Stomach (tissue), 9 donors: Measurements from ENCODE around the gene ABCA5. TPM values are rescaled to one million over a fixed set of nuclear protein-coding genes. Genes with fewer than 3 reads are reported as not detected.

ENCODE experiments used
- DNase-seq, 2 donors: peaks; one replicate each; pipeline versions ENCODE4 v3.0.0 to v3.0.0-alpha.2; 2013 to 2019
- H3K27ac ChIP-seq, 5 donors: fragments of 200-600 bp in 4 of 5; sonication (generic) in 4 of 5; one replicate each; pipeline ENCODE4 v1.5.1; 2013 to 2019; ENCODE audit warnings: mild to moderate bottlenecking in 1 of 5, moderate library complexity in 1 of 5
- H3K27me3 ChIP-seq, 3 donors: fragments of 200-600 bp; sonication (generic); one replicate each; pipeline ENCODE4 v1.5.1; 2017 to 2019; ENCODE audit warnings: mixed run types in 1 of 3
- H3K36me3 ChIP-seq, 4 donors: fragments of 200-600 bp; sonication (generic); 1 replicate in 3 of 4; 2 replicates in 1 of 4; pipeline ENCODE4 v1.5.1; 2016 to 2019
- H3K4me1 ChIP-seq, 4 donors: fragments of 200-600 bp; sonication (generic); one replicate each; pipeline ENCODE4 v1.5.1; 2016 to 2019
- H3K4me3 ChIP-seq, 4 donors: fragments of 200-600 bp; sonication (generic) in 3 of 4; one replicate each; pipeline ENCODE4 v1.5.1; 2016 to 2019; ENCODE audit warnings: mild to moderate bottlenecking in 1 of 4
- H3K9me3 ChIP-seq, 4 donors: fragments of 200-600 bp; sonication (generic); one replicate each; pipeline ENCODE4 v1.5.1; 2016 to 2019
- EP300 ChIP-seq: sonication (generic); formaldehyde crosslinking; IDR thresholded peaks from one replicate; pipeline ENCODE4 v1.6.1; 2017; ENCODE audit warnings: antibody characterized with exemption
- POLR2A ChIP-seq, 4 donors: fragments of 450-650 bp; IDR thresholded peaks; one replicate each; pipeline ENCODE4 v1.6.1; 2016; ENCODE audit warnings: antibody characterized with exemption in 4 of 4, control low read depth in 2 of 4, mild to moderate bottlenecking in 1 of 4, moderate library complexity in 1 of 4
- POLR2AphosphoS5 ChIP-seq, 3 donors: sonication (generic); formaldehyde crosslinking; IDR thresholded peaks; one replicate each; pipeline ENCODE4 v1.6.1; 2016; ENCODE audit warnings: antibody characterized with exemption in 3 of 3
- WGBS, 5 donors: extraction: QIAGEN DNeasy Blood & Tissue Kit in 3 of 5; methylation state at CpG; one replicate each; pipeline versions ENCODE4 v1.1.5 to v1.1.7; 2013 to 2018; 5-methylcytosine and 5-hydroxymethylcytosine counted together
- intact Hi-C: fragments of 100-400 bp; cut with DNase I; formaldehyde crosslinking; loops from one replicate; pipeline ENCODE4 v1.15.1; 2023; ENCODE audit warnings: low total_unique reads
- polyA plus RNA-seq, 3 donors: library from polyadenylated mRNA; stranded (reverse); fragments of 200-250 nt; gene quantifications; one replicate each; pipeline ENCODE4 v1.2.3, GENCODE V29; 2013
- total RNA-seq, 5 donors: library from RNA; depleted of rRNA; stranded (reverse); fragments of >200 nt; gene quantifications; one replicate each; pipeline versions ENCODE4 v1.1.0 to v1.2.3, GENCODE V29; 2014 to 2016
- TF ChIP-seq, protein P1 (sequence below), 7 experiments: fragments of 450-650 bp in 4 of 7; fragments of 200-600 bp in 3 of 7; sonication (generic) in 3 of 7; IDR thresholded peaks; one replicate each; pipeline ENCODE4 v1.5.1; 2016 to 2019; ENCODE audit warnings: antibody characterized with exemption in 7 of 7, control low read depth in 2 of 7, mild to moderate bottlenecking in 1 of 7
- donor health status: healthy with polysubstance abuse.
- donor health status: Bipolar disorder and iron deficiency.
- donor health status: healthy.

The ABCA5 gene
- total and polyA plus RNA-seq, 8 donors, result 2.1 to 80.1 (median 29.7) TPM

DNA sequence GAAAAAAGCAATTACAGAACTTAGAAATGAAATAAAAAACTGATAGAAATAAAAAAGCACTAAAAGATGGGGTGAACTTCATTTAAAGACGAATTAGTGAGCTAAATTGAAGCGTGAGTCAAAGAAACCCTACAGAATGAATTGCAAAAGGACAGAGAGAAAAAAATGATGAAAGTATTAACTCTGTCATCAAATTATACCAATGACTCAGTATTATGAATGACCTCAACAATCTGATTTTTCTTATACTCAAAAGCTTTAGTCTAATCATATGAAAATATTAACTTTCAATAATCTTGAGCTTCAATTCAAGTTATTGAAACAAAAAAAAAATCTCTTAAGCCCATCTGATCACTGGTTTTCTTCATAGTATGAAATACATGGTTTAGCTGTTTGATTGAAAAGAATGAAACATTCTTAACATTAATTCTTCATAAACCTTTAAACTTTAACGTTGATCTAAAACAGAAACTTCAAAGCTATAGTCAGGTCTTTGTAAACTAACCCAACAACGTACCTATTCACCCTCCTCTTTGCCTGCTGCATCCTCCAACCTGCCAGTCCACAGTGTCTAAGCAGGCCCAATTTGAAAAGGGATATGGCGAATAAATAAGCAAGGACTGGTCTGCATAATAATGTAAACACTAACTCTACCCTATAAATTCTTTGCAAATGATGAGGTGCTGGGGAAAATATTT lies 6.6 kb downstream of the ABCA5 start:
- Histone ChIP-seq H3K27me3 (no peaks in the 10 kb centered on the region), H3K4me3 (no peak overlapping the region), H3K36me3 (no peaks in the 10 kb centered on the region), H3K4me1 (peaks cover 0 to 14% (median 7%) of the 10 kb centered on the region in 4 donors), H3K27ac (no peak overlapping the region), H3K9me3 (no peaks in the 10 kb centered on the region)
- no peak for DNase-seq
- WGBS, 5 donors, result 57 to 66% (median 63%) methylated on average over 5 of the region's 5 CpGs
- no peak for TF ChIP-seq POLR2AphosphoS5 (IDR thresholded peaks at IDR 0.05)
- TF ChIP-seq POLR2A (IDR thresholded peaks at IDR 0.05), result no peak
- TF ChIP-seq EP300, result no peak
- TF ChIP-seq, protein P1, sequence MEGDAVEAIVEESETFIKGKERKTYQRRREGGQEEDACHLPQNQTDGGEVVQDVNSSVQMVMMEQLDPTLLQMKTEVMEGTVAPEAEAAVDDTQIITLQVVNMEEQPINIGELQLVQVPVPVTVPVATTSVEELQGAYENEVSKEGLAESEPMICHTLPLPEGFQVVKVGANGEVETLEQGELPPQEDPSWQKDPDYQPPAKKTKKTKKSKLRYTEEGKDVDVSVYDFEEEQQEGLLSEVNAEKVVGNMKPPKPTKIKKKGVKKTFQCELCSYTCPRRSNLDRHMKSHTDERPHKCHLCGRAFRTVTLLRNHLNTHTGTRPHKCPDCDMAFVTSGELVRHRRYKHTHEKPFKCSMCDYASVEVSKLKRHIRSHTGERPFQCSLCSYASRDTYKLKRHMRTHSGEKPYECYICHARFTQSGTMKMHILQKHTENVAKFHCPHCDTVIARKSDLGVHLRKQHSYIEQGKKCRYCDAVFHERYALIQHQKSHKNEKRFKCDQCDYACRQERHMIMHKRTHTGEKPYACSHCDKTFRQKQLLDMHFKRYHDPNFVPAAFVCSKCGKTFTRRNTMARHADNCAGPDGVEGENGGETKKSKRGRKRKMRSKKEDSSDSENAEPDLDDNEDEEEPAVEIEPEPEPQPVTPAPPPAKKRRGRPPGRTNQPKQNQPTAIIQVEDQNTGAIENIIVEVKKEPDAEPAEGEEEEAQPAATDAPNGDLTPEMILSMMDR (IDR thresholded peaks at IDR 0.05), result no peak
- intact Hi-C loops, result no loop called here

DNA sequence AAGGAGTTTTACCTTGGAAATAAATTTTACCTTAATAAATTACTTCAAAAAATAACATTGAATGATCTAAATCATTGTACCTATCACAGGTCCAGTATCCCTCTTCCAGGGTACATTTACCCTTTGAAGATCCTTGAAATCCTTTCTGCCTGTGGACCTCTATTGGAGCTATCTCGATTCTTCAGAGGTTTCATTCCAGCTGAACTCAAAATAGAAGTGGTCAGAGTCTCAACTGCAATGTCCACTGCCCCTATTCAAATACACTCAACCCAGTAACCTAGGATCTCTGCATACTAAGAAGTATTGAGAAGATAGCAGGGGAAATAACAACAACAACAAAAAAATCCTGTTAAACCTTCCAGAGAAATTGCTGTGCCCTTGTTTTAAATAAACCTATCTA lies 9.3 kb downstream of the ABCA5 start:
- intact Hi-C loops, result no loop called here
- no peak overlapping the region for H3K27ac ChIP-seq
- DNase-seq, result no peak
- 71 to 92% (median 87%) methylated on average over 1 of the region's 1 CpG for whole genome bisulfite sequencing, 5 donors
- TF ChIP-seq EP300 (no peak), POLR2AphosphoS5 (IDR thresholded peaks at IDR 0.05) (no peak), POLR2A (IDR thresholded peaks at IDR 0.05) (no peak)
- TF ChIP-seq, protein P1 (IDR thresholded peaks at IDR 0.05), result no peak
- H3K4me1 ChIP-seq, result peaks cover 0 to 16% (median 8%) of the 10 kb centered on the region in 4 donors
- no peaks in the 10 kb centered on the region for H3K27me3 ChIP-seq
- H3K9me3 ChIP-seq, result no peaks in the 10 kb centered on the region
- H3K36me3 ChIP-seq, result no peaks in the 10 kb centered on the region
- H3K4me3 ChIP-seq, result no peak overlapping the region

DNA sequence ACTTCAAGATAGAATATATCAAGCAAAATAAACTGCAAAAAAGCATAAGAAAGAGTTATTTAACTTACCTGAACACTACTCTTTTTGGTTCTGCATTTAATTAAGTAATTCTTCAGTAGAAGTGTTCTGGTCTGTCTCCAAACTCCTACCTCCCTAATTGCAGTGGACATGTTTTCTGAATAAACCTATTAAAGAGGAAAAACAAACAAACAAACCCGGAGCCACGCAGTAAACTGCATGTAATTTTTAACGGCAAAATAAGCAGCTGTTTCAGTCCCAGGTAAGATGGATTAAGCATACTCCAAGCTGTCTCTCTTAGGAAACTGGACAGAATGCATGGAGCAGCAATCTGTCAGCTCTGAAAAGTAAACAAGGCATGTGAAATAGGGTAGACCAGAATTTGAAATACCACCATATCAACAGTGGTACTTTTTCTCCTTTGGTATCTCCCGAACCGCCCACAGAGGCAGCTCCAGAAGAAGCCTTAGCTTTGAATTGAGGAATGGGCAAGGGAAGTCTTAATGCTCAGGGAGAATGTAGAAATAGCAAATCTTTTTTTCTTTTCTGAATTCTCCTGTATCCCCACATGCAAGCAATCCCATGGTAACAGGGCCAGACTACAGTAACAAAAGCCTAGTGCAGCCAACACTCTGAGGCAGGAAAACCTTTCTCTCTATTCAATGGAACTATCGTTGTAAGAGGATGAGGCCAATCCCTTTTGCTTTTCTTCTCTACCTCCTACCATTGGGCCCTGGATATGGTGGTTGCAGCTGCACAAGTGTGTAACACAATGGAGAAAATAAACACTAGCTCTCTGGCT lies 12.5 kb downstream of the ABCA5 start:
- TF ChIP-seq POLR2A (IDR thresholded peaks at IDR 0.05), result no peak
- no peak for TF ChIP-seq POLR2AphosphoS5 (IDR thresholded peaks at IDR 0.05)
- no peak for TF ChIP-seq EP300
- TF ChIP-seq, protein P1 (IDR thresholded peaks at IDR 0.05), result no peak
- H3K4me3 ChIP-seq, result no peak overlapping the region
- H3K27ac ChIP-seq, result no peak overlapping the region
- H3K27me3 ChIP-seq, result no peaks in the 10 kb centered on the region
- intact Hi-C loops, result no loop called here
- DNase-seq, result peak in 1 of 2 donors; percentile 21
- H3K4me1 ChIP-seq, result peaks cover 0 to 16% (median 8%) of the 10 kb centered on the region in 4 donors
- no peaks in the 10 kb centered on the region for H3K9me3 ChIP-seq
- H3K36me3 ChIP-seq, result peaks cover 7 to 20% (median 16%) of the 10 kb centered on the region in 4 donors
- 37 to 53% (median 44%) methylated on average over 6 of the region's 6 CpGs for WGBS, 5 donors

DNA sequence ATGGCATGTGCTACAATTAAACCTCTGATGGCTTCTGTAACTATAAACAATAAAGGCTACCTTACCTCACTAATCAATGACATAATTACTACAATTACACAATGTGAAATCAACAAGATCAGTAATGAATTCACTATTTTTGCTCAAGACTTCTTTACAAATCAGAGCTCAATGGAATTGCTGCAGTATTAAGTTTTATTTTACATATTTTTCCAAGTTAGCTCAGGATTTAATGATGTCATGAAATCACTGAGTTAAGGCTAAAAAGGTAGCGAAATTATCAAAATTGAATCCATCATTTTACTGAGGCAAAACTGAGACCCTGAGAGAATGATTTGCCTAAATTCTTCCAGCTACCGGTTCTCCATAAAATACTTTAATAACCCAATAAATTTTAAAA lies 21.8 kb downstream of the ABCA5 start:
- no peaks in the 10 kb centered on the region for H3K9me3 ChIP-seq
- H3K36me3 ChIP-seq, result peaks cover 8 to 57% (median 40%) of the 10 kb centered on the region in 4 donors
- intact Hi-C loops, result no loop called here
- TF ChIP-seq EP300, result no peak
- TF ChIP-seq POLR2A (IDR thresholded peaks at IDR 0.05), result no peak
- no peak for TF ChIP-seq POLR2AphosphoS5 (IDR thresholded peaks at IDR 0.05)
- TF ChIP-seq, protein P1 (IDR thresholded peaks at IDR 0.05), result no peak
- WGBS, 5 donors, result 95 to 99% (median 98%) methylated on average over 2 of the region's 2 CpGs
- no peak for DNase-seq
- H3K4me3 ChIP-seq, result no peak overlapping the region
- H3K27me3 ChIP-seq, result no peaks in the 10 kb centered on the region
- H3K27ac ChIP-seq, result no peak overlapping the region
- no peaks in the 10 kb centered on the region for H3K4me1 ChIP-seq
